ENCODE data around the gene RNF220. TPM values are rescaled to one million over a fixed set of nuclear protein-coding genes. Genes with fewer than 3 reads are reported as not detected.

Gene RNF220
- total RNA-seq, 4 donors from 2014 or later: 45.8 to 169 (median 89.4) TPM

Small RNA genes lying within 50 kb of the gene (small RNA-seq; reads per million reads assigned to genes)
- gene MIR5584: 0 reads per million in 4 donors
- 0 reads per million in 4 donors for gene RNU6-369P

Other genes starting within 250 kb of the RNF220 start
- 100 to 1,000 TPM in 2 of 4 donors, 10 to 100 TPM in 2; 57.8 to 130 (median 93.6) TPM for gene DMAP1, start 191.8 kb upstream of the RNF220 start, total RNA-seq
- gene ERI3, start 50.0 kb upstream of the RNF220 start, total RNA-seq: 10 to 100 TPM; 11.2 to 30.4 (median 20.8) TPM